Subcutaneous abdominal adipose tissue (tissue), 5 donors: ENCODE results near the gene WDHD1.
"Not testable (repeated sequence)": the region's sequence is repeated elsewhere in the genome, so short reads cannot be mapped to it uniquely, and the experiment has no call there.

Experiments used
- H3K27ac ChIP-seq: one replicate; pipeline ENCODE4 v1.7.0; 2013; ENCODE audit warnings: low read depth, mild to moderate bottlenecking, inconsistent platforms, low read length, moderate library complexity
- H3K27me3 ChIP-seq, 5 donors: one replicate each; pipeline ENCODE4 v1.7.0; 2013; ENCODE audit warnings: low read length in 5 of 5, inconsistent platforms in 1 of 5; ENCODE audit not compliant: control insufficient read depth in 5 of 5, insufficient read depth in 4 of 5
- H3K36me3 ChIP-seq, 5 donors: one replicate each; pipeline ENCODE4 v1.7.0; 2013; ENCODE audit warnings: low read length in 5 of 5; ENCODE audit not compliant: control insufficient read depth in 5 of 5, insufficient read depth in 5 of 5
- H3K4me1 ChIP-seq, 5 donors: one replicate each; pipeline ENCODE4 v1.7.0; 2013; ENCODE audit warnings: low read length in 5 of 5, mild to moderate bottlenecking in 3 of 5, moderate library complexity in 1 of 5; ENCODE audit not compliant: control insufficient read depth in 5 of 5, insufficient read depth in 5 of 5
- H3K4me3 ChIP-seq, 5 donors: one replicate each; pipeline ENCODE4 v1.7.0; 2013; ENCODE audit warnings: low read length in 5 of 5, low read depth in 1 of 5
- H3K9ac ChIP-seq, 5 donors: one replicate each; pipeline ENCODE4 v1.7.0; 2013; ENCODE audit warnings: low read length in 5 of 5, mild to moderate bottlenecking in 4 of 5, moderate library complexity in 3 of 5
- H3K9me3 ChIP-seq, 5 donors: one replicate each; pipeline ENCODE4 v1.7.0; 2013; ENCODE audit warnings: low read length in 5 of 5; ENCODE audit not compliant: control insufficient read depth in 5 of 5
- donor health status: healthy.
- donor health status: healthy.
- donor health status: healthy.
- donor health status: healthy.
- donor health status: healthy.

Gene WDHD1

DNA sequence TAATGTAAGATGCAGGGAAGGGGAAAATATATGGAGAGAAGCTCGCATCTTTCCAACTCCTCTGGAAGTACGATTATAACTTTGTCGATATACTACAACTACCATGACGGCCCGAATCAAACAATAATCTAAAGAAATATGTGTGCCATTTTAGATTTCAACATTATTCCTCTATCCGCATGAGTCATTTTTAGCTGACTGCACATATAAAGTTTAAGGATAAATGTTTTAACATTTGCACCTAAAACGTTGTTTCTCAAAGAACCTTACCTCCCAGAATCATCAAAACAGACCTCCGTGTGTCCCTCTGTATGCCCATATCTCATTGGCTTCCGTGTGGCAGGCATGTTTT is 482 bp downstream of the WDHD1 start:
- peak overlapping the region; percentile 43 to 93 (median 87) for H3K9ac ChIP-seq
- H3K27ac ChIP-seq = peak overlapping the region; percentile 72
- H3K9me3 ChIP-seq = no peaks in the 10 kb centered on the region
- H3K36me3 ChIP-seq = no peaks in the 10 kb centered on the region
- no peaks in the 10 kb centered on the region for H3K27me3 ChIP-seq
- peaks cover 0 to 32% (median 27%) of the 10 kb centered on the region in 5 donors for H3K4me1 ChIP-seq
- H3K4me3 ChIP-seq = peak overlapping the region; percentile 85 to 100 (median 100)

DNA sequence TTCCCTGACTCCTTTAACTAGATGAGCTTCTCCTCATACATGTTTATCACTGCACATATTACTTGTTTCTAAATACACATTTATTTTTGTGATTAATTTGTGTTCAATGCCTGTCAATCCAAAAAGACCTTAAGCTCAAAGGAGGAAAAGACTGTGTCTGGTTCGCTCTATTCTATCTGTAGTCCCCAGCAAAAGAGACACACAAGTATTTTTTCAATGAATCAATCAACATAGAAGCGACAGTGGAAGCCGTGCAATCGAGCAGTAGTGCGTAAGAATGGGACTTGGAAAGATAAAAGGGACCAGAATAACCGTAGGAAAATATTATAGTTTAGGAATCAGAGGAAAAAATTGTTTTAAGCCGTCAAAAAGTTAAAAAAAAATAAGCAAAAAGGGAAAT is 951 bp downstream of the WDHD1 start:
- Histone ChIP-seq H3K36me3 (no peaks in the 10 kb centered on the region), H3K27ac (peak overlapping the region; percentile 72), H3K9ac (peak overlapping the region in 3 of 5 donors; percentile 87 to 93 (median 91)), H3K4me3 (peak overlapping the region; percentile 85 to 100 (median 100)), H3K9me3 (no peaks in the 10 kb centered on the region), H3K4me1 (peaks cover 0 to 27% (median 24%) of the 10 kb centered on the region in 5 donors), H3K27me3 (no peaks in the 10 kb centered on the region)

DNA sequence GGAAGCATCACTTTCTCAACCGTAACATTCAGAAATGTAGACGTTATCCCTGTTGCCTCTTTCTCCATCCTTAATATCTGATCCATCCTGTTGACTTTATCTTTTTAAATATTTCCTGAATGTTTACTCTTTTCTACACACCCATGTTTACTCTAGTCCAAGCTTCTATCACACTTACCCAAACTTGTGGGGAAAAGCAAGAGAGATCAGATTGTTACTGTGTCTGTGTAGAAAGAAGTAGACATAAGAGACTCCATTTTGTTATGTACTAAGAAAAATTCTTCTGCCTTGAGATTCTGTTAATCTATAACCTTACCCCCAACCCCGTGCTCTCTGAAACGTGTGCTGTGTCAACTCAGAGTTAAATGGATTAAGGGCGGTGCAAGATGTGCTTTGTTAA is 2.5 kb downstream of the WDHD1 start:
- H3K9me3 ChIP-seq, H3K9ac ChIP-seq, H3K36me3 ChIP-seq, H3K27ac ChIP-seq, H3K27me3 ChIP-seq, H3K4me3 ChIP-seq: not testable (repeated sequence)
- H3K4me1 ChIP-seq = peaks cover 0 to 27% (median 24%) of the 10 kb centered on the region in 5 donors

DNA sequence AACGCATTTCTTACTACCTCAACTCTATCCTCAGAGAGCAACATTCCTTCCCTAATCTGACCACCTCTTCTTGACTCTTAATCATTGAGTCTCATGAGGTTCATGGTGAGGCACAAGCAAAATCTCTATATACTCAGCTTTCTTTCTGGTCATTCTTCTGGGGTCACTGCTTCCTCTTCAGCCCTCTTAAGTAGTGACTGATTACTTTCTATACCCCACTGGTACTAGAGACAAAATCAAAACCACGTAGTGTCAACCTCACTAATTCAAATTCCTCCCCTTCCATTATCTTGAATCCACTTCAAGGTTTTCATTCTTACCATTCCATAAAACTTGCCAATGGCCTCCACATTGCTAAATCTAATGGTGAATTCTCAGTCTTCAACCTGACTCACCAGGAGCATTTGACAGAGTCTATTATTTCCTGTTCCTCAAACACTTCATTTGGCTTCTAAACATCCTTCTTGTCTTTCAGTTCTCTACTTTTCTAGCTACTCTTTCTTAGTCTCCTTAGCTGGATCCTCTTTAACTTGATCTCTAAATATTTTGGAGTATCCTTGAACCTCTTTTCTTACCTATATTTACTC is 6.8 kb downstream of the WDHD1 start:
- H3K4me3 ChIP-seq = no peak overlapping the region
- H3K27ac ChIP-seq = no peak overlapping the region
- no peak overlapping the region for H3K9ac ChIP-seq
- peaks cover 0 to 3% (median 0%) of the 10 kb centered on the region in 5 donors for H3K36me3 ChIP-seq
- H3K27me3 ChIP-seq = no peaks in the 10 kb centered on the region
- no peaks in the 10 kb centered on the region for H3K4me1 ChIP-seq
- no peaks in the 10 kb centered on the region for H3K9me3 ChIP-seq

DNA sequence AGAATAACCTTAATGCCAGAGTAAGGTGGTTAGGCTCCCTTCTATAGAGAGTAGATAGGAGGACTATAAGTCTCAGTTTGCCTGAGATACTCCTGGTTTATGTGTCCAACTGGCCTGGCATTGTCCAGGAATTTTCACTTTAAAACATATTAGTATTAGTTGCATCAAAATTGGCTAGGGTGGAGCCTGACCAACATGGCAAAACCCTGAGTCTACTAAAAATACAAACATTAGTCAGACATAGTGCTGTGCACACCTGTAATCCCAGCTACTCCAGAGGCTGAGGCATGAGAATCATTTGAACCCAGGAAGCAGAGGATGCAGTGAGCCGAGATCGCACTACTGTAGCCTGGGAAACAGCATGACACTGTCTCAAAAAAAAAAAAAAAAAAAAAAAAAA is 11.9 kb downstream of the WDHD1 start:
- Histone ChIP-seq H3K4me1 (no peaks in the 10 kb centered on the region), H3K9me3 (no peaks in the 10 kb centered on the region), H3K4me3 (no peak overlapping the region)

DNA sequence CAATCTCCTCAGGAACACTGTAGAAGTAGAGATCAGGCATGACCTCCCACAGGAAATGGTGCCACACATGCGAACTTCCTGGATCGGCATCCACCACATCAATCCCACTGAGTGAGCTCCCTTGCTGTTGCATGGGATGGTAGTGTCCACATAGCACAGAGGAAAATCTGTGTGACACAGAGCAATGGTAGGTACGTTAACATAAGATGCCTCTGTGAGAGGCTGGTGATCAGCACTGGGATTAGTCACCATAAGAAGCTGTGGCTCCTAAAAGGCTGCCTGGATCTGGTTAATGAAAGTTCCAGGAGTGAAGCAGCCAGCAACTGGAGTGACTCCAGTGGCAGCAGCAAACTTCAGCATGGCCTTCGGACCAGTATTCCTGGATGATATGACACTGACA is 21.8 kb downstream of the WDHD1 start:
- no peaks in the 10 kb centered on the region for H3K9me3 ChIP-seq
- H3K9ac ChIP-seq = no peak overlapping the region
- no peak overlapping the region for H3K4me3 ChIP-seq
- no peaks in the 10 kb centered on the region for H3K27me3 ChIP-seq
- H3K36me3 ChIP-seq = peaks cover 0 to 10% (median 3%) of the 10 kb centered on the region in 5 donors
- H3K27ac ChIP-seq = no peak overlapping the region
- no peaks in the 10 kb centered on the region for H3K4me1 ChIP-seq

More for the DNA sequence above, 11.9 kb downstream of the WDHD1 start:
- Histone ChIP-seq H3K27ac (no peak overlapping the region), H3K9ac (no peak overlapping the region), H3K36me3 (peaks cover 0 to 2% (median 0%) of the 10 kb centered on the region in 5 donors), H3K27me3 (no peaks in the 10 kb centered on the region)

DNA sequence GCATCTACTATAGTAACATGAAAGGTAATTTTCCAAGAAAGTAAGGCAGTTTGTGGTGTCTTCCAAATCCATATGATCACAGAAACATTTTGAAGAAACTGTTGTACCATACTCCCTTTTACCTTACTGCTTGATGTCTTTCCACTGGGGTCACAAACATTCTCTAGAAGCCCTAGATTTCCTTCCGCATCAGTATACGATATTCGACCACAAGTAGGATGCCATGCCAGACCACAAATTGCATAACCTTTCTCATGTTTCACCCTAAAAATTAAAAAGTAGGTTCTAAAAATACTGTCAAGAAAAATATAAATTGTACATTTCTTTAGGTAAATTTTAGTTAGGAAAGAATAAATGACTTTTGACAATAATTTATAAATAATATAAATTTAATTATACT is 26.5 kb downstream of the WDHD1 start:
- Histone ChIP-seq H3K9ac (no peak overlapping the region), H3K27ac (no peak overlapping the region), H3K9me3 (no peaks in the 10 kb centered on the region), H3K36me3 (peaks cover 0 to 8% (median 3%) of the 10 kb centered on the region in 5 donors), H3K4me1 (no peaks in the 10 kb centered on the region), H3K4me3 (no peak overlapping the region), H3K27me3 (no peaks in the 10 kb centered on the region)

DNA sequence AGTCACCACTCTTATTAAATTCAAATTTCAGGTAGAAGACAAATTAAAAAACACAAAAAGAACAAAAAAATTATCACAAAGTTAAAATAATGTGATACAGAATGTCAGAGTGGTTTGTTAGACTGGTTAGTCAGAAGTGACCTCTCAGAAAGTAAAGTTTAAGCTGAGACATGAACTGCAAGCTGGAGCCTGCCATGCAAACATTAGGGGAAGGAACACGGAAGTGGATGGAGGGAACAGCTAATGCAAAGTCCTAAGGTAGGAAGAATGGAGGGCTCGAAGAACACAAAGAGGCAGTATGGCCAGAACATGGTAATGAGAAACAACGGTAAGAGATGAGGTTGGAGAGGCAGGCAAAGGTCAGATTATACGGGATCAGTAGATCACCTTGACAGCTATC is 41.7 kb downstream of the WDHD1 start:
- no peak overlapping the region for H3K9ac ChIP-seq
- no peaks in the 10 kb centered on the region for H3K4me1 ChIP-seq
- peaks cover 0 to 5% (median 0%) of the 10 kb centered on the region in 5 donors for H3K36me3 ChIP-seq
- no peak overlapping the region for H3K4me3 ChIP-seq
- H3K9me3 ChIP-seq = no peaks in the 10 kb centered on the region
- H3K27me3 ChIP-seq = no peaks in the 10 kb centered on the region
- no peak overlapping the region for H3K27ac ChIP-seq

DNA sequence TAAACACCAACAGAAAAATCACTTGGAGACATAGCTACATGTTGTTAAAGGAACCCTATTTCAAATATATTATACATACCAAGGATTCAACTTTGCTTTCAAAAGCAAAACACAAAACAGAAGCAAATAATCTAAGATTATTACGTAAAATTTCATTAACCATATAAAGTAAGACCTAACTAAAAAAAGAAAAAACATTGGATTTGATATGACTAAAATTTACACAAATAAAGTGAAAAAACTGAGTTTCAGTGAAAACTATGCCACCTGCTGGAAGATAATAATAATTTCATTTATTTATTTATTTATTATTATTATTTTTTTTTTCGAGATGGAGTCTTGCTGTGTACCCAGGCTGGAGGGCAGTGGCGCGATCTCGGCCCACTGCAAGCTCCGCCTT is 45.2 kb downstream of the WDHD1 start:
- Histone ChIP-seq H3K9ac (no peak overlapping the region), H3K27ac (no peak overlapping the region), H3K4me1 (no peaks in the 10 kb centered on the region), H3K27me3 (no peaks in the 10 kb centered on the region), H3K9me3 (no peaks in the 10 kb centered on the region), H3K4me3 (no peak overlapping the region), H3K36me3 (no peaks in the 10 kb centered on the region)

DNA sequence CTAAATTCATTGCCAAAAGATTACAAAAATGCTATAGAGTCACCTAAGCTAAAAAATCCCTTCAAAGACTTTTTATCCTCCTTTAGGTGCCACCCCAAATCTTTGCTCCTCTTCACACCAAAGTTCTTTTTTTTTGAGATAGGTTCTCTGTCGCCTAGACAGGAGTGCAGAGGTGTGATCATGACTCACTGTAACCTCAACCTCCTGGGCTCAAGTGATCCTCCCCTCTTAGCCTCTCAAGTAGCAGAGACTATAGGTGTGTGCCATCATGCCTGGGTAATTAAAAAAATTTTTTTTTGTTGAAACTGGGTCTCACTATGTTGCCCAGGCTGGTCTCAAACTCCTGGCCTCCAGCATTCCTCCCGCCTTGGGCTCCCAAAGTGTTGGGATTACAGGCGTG is 47.9 kb downstream of the WDHD1 start:
- Histone ChIP-seq H3K4me3 (no peak overlapping the region), H3K4me1 (peaks cover 0 to 5% (median 0%) of the 10 kb centered on the region in 5 donors), H3K27me3 (no peaks in the 10 kb centered on the region), H3K9ac (no peak overlapping the region), H3K36me3 (no peaks in the 10 kb centered on the region), H3K27ac (no peak overlapping the region), H3K9me3 (no peaks in the 10 kb centered on the region)
